Astrocyte of the spinal cord (primary cell): ENCODE data around the gene OPN1SW.

ENCODE experiments used
- DNase-seq: peaks from one replicate; pipeline ENCODE4 v3.0.0; 2011; ENCODE audit warnings: low read depth, low spot score
- H3K4me3 ChIP-seq: 2 replicates; pipeline ENCODE4 v1.5.1; 2011; ENCODE audit warnings: low read depth, mild to moderate bottlenecking, low read length, moderate library complexity
- in situ Hi-C: cut with HindIII; loops from 2 replicates; pipeline ENCODE4 v1.10.0; 2017; ENCODE audit warnings: low sequenced_read_pairs
- TF ChIP-seq, protein P1 (sequence below): IDR thresholded peaks from 2 replicates; pipeline ENCODE4 v1.5.1; 2012; ENCODE audit warnings: low read depth, mild to moderate bottlenecking, low read length, inconsistent platforms

The OPN1SW gene

GRCh38 chr7:128775744-128776474 is at the start of gene OPN1SW:
Gene OPN1SW, minus strand, starts transcription at chr7:128775794. Its CDS starts 13 bp downstream, at chr7:128775781.
- TF ChIP-seq, protein P1, sequence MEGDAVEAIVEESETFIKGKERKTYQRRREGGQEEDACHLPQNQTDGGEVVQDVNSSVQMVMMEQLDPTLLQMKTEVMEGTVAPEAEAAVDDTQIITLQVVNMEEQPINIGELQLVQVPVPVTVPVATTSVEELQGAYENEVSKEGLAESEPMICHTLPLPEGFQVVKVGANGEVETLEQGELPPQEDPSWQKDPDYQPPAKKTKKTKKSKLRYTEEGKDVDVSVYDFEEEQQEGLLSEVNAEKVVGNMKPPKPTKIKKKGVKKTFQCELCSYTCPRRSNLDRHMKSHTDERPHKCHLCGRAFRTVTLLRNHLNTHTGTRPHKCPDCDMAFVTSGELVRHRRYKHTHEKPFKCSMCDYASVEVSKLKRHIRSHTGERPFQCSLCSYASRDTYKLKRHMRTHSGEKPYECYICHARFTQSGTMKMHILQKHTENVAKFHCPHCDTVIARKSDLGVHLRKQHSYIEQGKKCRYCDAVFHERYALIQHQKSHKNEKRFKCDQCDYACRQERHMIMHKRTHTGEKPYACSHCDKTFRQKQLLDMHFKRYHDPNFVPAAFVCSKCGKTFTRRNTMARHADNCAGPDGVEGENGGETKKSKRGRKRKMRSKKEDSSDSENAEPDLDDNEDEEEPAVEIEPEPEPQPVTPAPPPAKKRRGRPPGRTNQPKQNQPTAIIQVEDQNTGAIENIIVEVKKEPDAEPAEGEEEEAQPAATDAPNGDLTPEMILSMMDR = no peak
- H3K4me3 ChIP-seq = no peak within 1 kb of the TSS
- in situ Hi-C loops = no loop called here
- no peak for DNase-seq

GRCh38 chr7:128821724-128822123 is 46.1 kb upstream of the OPN1SW start:
- TF ChIP-seq, protein P1 = no peak
- DNase-seq = no peak
- in situ Hi-C loops = no loop called here
- no peak overlapping the region for H3K4me3 ChIP-seq

- no peak overlapping the region for H3K4me3 ChIP-seq
- TF ChIP-seq, protein P1 = no peak
- no peak for DNase-seq
- in situ Hi-C loops = no loop called here
Observed at GRCh38 chr7:128818694-128819093, 43.1 kb upstream of the OPN1SW start.

- in situ Hi-C loops = no loop called here
- TF ChIP-seq, protein P1 = no peak
Observed at GRCh38 chr7:128815289-128815942, 39.8 kb upstream of the OPN1SW start.

GRCh38 chr7:128814499-128814898 is 38.9 kb upstream of the OPN1SW start:
- TF ChIP-seq, protein P1 = no peak
- in situ Hi-C loops = no loop called here
- H3K4me3 ChIP-seq = no peak overlapping the region
- no peak for DNase-seq

More at GRCh38 chr7:128815289-128815942, 39.8 kb upstream of the OPN1SW start:
- no peak overlapping the region for H3K4me3 ChIP-seq
- DNase-seq = no peak

DNA sequence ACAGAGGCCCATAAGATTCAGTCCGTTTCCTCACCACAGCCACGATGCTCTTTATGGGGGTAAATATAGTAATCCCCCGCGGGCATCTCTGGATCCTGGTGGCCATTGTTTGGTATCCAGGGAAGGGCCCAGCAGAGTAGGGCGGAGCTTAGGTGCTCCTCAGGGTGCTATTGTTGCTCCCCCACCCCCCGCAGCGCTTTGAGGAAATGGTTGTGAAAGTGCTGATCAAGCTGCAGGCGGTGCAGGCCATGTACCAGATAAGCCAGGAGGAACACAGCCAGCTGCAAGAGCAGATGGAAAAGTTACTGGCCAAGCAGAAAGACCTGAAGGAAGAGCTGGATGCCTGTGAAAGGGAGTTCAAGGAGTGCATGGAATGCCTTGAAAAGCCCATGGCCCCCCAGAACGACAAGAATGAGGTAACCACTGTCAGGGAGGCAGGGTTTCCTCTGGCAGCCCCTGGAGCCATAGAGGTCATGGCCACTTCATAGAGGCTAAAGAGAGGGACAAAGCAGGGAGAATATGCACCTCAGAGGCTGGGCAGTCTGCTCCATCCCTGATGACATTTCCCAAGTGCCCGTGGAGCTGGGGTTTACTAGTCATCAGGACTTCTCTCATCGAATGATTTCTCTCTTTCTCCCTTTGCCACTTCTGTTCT is 37.0 kb upstream of the OPN1SW start:
- in situ Hi-C loops = no loop called here
- DNase-seq = no peak
- no peak overlapping the region for H3K4me3 ChIP-seq
- TF ChIP-seq, protein P1 = no peak
